ENCODE data around the gene UQCR10.

UQCR10 gene

GRCh38 chr22:29799217-29799680 is 32.1 kb downstream of the UQCR10 start:
- no peak for DNase-seq

GRCh38 chr22:29801153-29801552 is 34.0 kb downstream of the UQCR10 start:
- DNase-seq, result no peak

- no peak for DNase-seq
These were observed 34.6 kb downstream of the UQCR10 start for GRCh38 chr22:29801796-29802195.

- no peak for DNase-seq
These were observed 36.0 kb downstream of the UQCR10 start for GRCh38 chr22:29803190-29803589.

GRCh38 chr22:29804985-29805384 is 37.8 kb downstream of the UQCR10 start:
- no peak for DNase-seq

- no peak for DNase-seq
These were observed 39.0 kb downstream of the UQCR10 start for GRCh38 chr22:29806196-29806595.

- DNase-seq, result no peak
These were observed 43.0 kb downstream of the UQCR10 start for GRCh38 chr22:29810216-29810615.

- no peak for DNase-seq
These were observed 44.2 kb downstream of the UQCR10 start for GRCh38 chr22:29811377-29811776.

GRCh38 chr22:29813126-29813525 is 46.0 kb downstream of the UQCR10 start:
- DNase-seq, result no peak

- no peak for DNase-seq
These were observed 46.4 kb downstream of the UQCR10 start for GRCh38 chr22:29813563-29813962.

GRCh38 chr22:29814003-29814402 is 46.8 kb downstream of the UQCR10 start:
- no peak for DNase-seq

GRCh38 chr22:29815580-29815979 is 48.4 kb downstream of the UQCR10 start:
- no peak for DNase-seq

- no peak for DNase-seq
These were observed 49.0 kb downstream of the UQCR10 start for GRCh38 chr22:29816128-29816527.

GRCh38 chr22:29816539-29816938 is 49.4 kb downstream of the UQCR10 start:
- no peak for DNase-seq

- DNase-seq, result no peak
These were observed 49.8 kb downstream of the UQCR10 start for GRCh38 chr22:29816980-29817379.

- no peak for DNase-seq
These were observed 50.6 kb downstream of the UQCR10 start for GRCh38 chr22:29817724-29818123.

- no peak for DNase-seq
These were observed 52.3 kb downstream of the UQCR10 start for GRCh38 chr22:29819501-29819900.
